Measurements from ENCODE around the gene RASD2. TPM values are rescaled to one million over a fixed set of nuclear protein-coding genes. Genes with fewer than 3 reads are reported as not detected.
"Not testable (repeated sequence)": the region's sequence is repeated elsewhere in the genome, so short reads cannot be mapped to it uniquely, and the experiment has no call there.

The RASD2 gene
- total RNA-seq, 1 donor from 2014 or later, result 0.27 TPM

DNA sequence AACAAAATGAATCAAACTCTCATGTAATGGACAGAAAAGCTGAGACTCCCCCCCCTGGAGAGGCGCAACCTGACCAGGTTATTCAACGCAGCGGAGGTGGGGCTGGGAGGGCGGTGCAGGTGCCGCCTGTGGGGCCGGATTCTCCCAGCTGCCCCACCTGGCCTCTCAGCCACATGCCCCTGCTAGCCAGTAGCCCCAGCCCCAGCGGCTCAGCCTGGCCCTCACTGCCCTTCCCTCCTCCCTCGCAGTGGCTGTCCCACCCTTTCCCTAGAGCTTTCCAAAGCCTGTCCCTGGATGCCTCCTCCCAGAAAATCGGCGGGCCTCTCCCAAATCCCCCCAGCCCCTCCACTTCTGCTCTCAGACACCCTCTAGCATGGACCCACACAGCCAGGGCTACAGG, 31.2 kb upstream of the RASD2 start:
- no peak for DNase-seq (ENCODE audit: low spot score)

DNA sequence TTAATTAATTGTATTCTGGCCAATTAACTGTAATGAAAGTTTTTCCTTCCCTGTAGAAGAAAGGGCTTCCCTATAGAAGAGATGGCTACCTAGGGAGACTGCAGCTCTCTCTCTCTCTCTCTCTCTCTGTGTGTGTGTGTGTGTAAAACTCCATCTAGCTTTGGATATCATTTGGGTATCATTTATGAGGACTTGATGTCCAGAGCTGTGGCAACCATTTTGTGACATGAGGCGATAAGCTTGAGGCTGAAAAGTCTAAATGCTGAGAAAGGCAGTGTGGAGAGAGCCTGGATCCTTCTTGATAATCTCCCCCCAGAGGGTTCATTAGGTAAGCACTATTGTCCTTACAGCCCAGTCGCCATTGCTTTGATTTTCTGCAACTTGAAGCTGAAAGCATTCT, 30.7 kb upstream of the RASD2 start:
- no peak overlapping the region for H3K4me3 Mint-ChIP-seq (ENCODE audit: unreplicated experiment)
- no peak overlapping the region for H3K27ac Mint-ChIP-seq (ENCODE audit: unreplicated experiment)
- no peaks in the 10 kb centered on the region for H3K4me1 Mint-ChIP-seq (ENCODE audit: low read depth)
- TF ChIP-seq, protein P1, sequence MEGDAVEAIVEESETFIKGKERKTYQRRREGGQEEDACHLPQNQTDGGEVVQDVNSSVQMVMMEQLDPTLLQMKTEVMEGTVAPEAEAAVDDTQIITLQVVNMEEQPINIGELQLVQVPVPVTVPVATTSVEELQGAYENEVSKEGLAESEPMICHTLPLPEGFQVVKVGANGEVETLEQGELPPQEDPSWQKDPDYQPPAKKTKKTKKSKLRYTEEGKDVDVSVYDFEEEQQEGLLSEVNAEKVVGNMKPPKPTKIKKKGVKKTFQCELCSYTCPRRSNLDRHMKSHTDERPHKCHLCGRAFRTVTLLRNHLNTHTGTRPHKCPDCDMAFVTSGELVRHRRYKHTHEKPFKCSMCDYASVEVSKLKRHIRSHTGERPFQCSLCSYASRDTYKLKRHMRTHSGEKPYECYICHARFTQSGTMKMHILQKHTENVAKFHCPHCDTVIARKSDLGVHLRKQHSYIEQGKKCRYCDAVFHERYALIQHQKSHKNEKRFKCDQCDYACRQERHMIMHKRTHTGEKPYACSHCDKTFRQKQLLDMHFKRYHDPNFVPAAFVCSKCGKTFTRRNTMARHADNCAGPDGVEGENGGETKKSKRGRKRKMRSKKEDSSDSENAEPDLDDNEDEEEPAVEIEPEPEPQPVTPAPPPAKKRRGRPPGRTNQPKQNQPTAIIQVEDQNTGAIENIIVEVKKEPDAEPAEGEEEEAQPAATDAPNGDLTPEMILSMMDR (IDR thresholded peaks at IDR 0.05), result no peak
- peaks cover 18% of the 10 kb centered on the region for H3K27me3 Mint-ChIP-seq (ENCODE audit: low read depth)
- DNase-seq (ENCODE audit: low spot score), result no peak
- no peaks in the 10 kb centered on the region for H3K9me3 Mint-ChIP-seq (ENCODE audit: low read depth)
- H3K36me3 Mint-ChIP-seq (ENCODE audit: low read depth), result no peaks in the 10 kb centered on the region

More for the DNA sequence above, 31.2 kb upstream of the RASD2 start:
- TF ChIP-seq, protein P1 (IDR thresholded peaks at IDR 0.05), result no peak
- Mint-ChIP-seq H3K4me1 (ENCODE audit: low read depth) (no peaks in the 10 kb centered on the region), H3K9me3 (ENCODE audit: low read depth) (no peaks in the 10 kb centered on the region), H3K27ac (ENCODE audit: unreplicated experiment) (no peak overlapping the region), H3K36me3 (ENCODE audit: low read depth) (no peaks in the 10 kb centered on the region), H3K4me3 (ENCODE audit: unreplicated experiment) (no peak overlapping the region), H3K27me3 (ENCODE audit: low read depth) (peaks cover 18% of the 10 kb centered on the region)

DNA sequence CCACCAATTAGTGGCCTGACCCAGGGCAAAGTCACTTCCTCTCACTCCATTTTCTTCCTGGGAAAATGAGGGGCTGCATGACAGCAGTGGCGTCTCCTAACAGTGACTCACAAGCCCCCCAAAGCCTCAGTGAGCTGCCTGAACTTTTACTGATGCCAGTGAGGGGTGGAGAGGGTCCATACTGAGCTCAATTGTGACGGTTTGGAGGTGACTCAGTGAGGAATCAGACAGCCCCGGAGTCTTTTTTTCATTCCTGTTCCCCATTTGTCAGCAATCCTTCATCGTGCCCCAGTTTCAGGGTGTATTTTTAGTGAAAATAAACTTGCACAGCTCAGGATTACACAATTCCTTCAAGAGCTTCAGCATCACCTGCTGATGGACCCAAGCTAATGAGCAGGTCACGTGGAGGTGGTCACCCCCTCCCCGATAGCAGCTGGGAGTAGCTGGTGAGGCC, 30.1 kb upstream of the RASD2 start:
- Mint-ChIP-seq H3K9me3 (ENCODE audit: low read depth) (no peaks in the 10 kb centered on the region), H3K27ac (ENCODE audit: unreplicated experiment) (no peak overlapping the region), H3K4me3 (ENCODE audit: unreplicated experiment) (no peak overlapping the region), H3K4me1 (ENCODE audit: low read depth) (no peaks in the 10 kb centered on the region), H3K27me3 (ENCODE audit: low read depth) (peaks cover 18% of the 10 kb centered on the region), H3K36me3 (ENCODE audit: low read depth) (no peaks in the 10 kb centered on the region)
- no peak for DNase-seq (ENCODE audit: low spot score)
- TF ChIP-seq, protein P1 (IDR thresholded peaks at IDR 0.05), result no peak

DNA sequence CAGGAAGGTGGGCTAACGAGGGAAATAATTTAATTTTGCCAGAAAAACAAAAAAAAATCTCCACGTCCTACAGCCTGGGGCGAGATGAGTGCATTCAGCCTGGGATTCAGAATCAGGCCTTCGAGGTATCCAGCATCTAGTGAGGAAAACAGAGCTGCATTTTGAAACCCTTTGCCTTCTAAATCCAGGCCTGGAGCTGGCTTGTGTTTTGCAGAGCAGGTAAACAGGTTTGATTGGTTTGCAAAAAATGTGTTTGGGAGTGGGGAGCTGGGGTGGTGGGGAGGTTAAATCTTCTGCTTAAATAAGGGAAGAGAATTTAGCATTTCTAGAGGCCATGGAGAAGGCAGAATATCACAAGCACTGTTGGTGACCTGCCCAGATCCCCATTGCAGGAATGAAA, 29.7 kb upstream of the RASD2 start:
- no peaks in the 10 kb centered on the region for H3K4me1 Mint-ChIP-seq (ENCODE audit: low read depth)
- no peaks in the 10 kb centered on the region for H3K36me3 Mint-ChIP-seq (ENCODE audit: low read depth)
- TF ChIP-seq, protein P1 (IDR thresholded peaks at IDR 0.05), result no peak
- DNase-seq (ENCODE audit: low spot score), result no peak
- H3K27me3 Mint-ChIP-seq (ENCODE audit: low read depth), result peaks cover 19% of the 10 kb centered on the region
- H3K9me3 Mint-ChIP-seq (ENCODE audit: low read depth), result no peaks in the 10 kb centered on the region
- no peak overlapping the region for H3K4me3 Mint-ChIP-seq (ENCODE audit: unreplicated experiment)
- H3K27ac Mint-ChIP-seq (ENCODE audit: unreplicated experiment), result no peak overlapping the region

DNA sequence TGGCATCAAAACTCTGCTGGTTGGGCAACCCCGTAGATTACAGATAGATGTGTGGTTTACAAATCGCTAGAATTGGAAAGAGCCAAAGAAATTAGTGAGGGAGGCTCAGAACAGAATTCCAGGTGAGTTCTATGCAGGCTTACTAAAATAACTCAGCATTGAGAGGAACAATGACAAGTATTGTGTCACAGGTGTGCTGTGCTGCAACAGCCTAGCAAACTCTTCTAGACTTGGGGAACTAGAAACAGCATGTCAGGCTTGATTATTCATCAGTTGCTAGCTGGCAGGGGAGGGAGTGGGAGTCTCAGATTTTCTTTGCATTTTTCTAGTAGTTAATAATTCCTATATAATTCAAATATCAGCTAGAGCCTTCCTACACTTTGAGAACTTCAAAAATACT, 26.3 kb upstream of the RASD2 start:
- Mint-ChIP-seq H3K4me3 (ENCODE audit: unreplicated experiment) (no peak overlapping the region), H3K27me3 (ENCODE audit: low read depth) (peaks cover 32% of the 10 kb centered on the region), H3K9me3 (ENCODE audit: low read depth) (no peaks in the 10 kb centered on the region), H3K36me3 (ENCODE audit: low read depth) (no peaks in the 10 kb centered on the region), H3K27ac (ENCODE audit: unreplicated experiment) (no peak overlapping the region), H3K4me1 (ENCODE audit: low read depth) (no peaks in the 10 kb centered on the region)
- DNase-seq (ENCODE audit: low spot score), result no peak
- TF ChIP-seq, protein P1 (IDR thresholded peaks at IDR 0.05), result no peak

DNA sequence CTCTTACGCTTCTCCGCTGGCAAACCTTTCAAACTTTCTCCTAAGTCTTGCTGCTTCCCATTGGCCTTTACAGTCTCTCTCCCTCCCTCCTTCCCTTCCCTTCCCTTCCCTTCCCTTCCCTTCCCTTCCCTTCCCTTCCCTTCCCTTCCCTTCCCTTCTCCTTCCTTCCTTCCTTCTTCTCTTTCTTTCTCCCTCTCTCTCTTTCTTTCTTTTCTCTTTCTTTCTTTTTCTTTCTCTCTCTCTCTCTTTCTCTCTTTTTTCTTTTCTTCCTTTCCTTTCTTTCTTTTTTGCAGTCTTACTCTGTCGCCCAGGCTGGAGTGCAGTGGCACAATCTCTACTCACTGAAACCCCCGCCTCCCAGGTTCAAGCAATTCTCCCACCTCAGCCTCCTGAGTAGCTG, 24.7 kb upstream of the RASD2 start:
- not testable (repeated sequence) for H3K27ac Mint-ChIP-seq (ENCODE audit: unreplicated experiment); H3K4me1 Mint-ChIP-seq (ENCODE audit: low read depth); H3K4me3 Mint-ChIP-seq (ENCODE audit: unreplicated experiment); H3K9me3 Mint-ChIP-seq (ENCODE audit: low read depth); DNase-seq (ENCODE audit: low spot score); H3K36me3 Mint-ChIP-seq (ENCODE audit: low read depth)
- peaks cover 33% of the 10 kb centered on the region for H3K27me3 Mint-ChIP-seq (ENCODE audit: low read depth)
